WI38 (cell line): ENCODE results near the gene ANKDD1A.
A peak's percentile ranks its signal among the peaks of the same experiment; 100 is the strongest.

Experiments used
- H3K4me3 ChIP-seq: 2 replicates; pipeline ENCODE4 v1.5.1; 2011; ENCODE audit warnings: low read depth, mild to moderate bottlenecking, control low read depth, low read length
- CTCF ChIP-seq: IDR thresholded peaks from 2 replicates; pipeline ENCODE4 v1.5.1; 2012; ENCODE audit warnings: low read depth, mild to moderate bottlenecking, control low read depth, low read length

Gene ANKDD1A

GRCh38 chr15:64911311-64912186 lies at the start of gene ANKDD1A:
TSS of gene ANKDD1A (plus strand) at chr15:64911902. CDS start at chr15:64911931, 29 bp downstream.
- no peak for TF ChIP-seq CTCF
- peak within 1 kb of the TSS; percentile 62 for H3K4me3 ChIP-seq

GRCh38 chr15:64861960-64862359 lies 49.7 kb upstream of the ANKDD1A start:
- TF ChIP-seq CTCF: no peak
- H3K4me3 ChIP-seq: no peak overlapping the region

- no peak for TF ChIP-seq CTCF
- no peak overlapping the region for H3K4me3 ChIP-seq
These were observed 49.3 kb upstream of the ANKDD1A start for GRCh38 chr15:64862408-64862807.

GRCh38 chr15:64864068-64864467 lies 47.6 kb upstream of the ANKDD1A start:
- no peak for TF ChIP-seq CTCF
- no peak overlapping the region for H3K4me3 ChIP-seq

- H3K4me3 ChIP-seq: no peak overlapping the region
- no peak for TF ChIP-seq CTCF
These were observed 46.3 kb upstream of the ANKDD1A start for GRCh38 chr15:64865126-64865997.

- no peak overlapping the region for H3K4me3 ChIP-seq
- TF ChIP-seq CTCF: no peak
These were observed 45.6 kb upstream of the ANKDD1A start for GRCh38 chr15:64865998-64866520.
